GM19193 (cell line): Measurements from ENCODE around the gene KCTD16.

Experiments used
- POLR2A ChIP-seq: IDR thresholded peaks from 4 replicates; pipeline ENCODE4 v1.6.1; 2011; ENCODE audit not compliant: insufficient read depth, insufficient read length; ENCODE audit errors: extremely low read depth

KCTD16 gene

GRCh38 chr5:144484124-144484897 lies 313.6 kb downstream of the KCTD16 start:
- no peak for TF ChIP-seq POLR2A

- no peak for TF ChIP-seq POLR2A
These were observed 314.9 kb downstream of the KCTD16 start for GRCh38 chr5:144485540-144485939.

GRCh38 chr5:144487207-144487606 lies 316.5 kb downstream of the KCTD16 start:
- TF ChIP-seq POLR2A = no peak

- no peak for TF ChIP-seq POLR2A
These were observed 317.1 kb downstream of the KCTD16 start for GRCh38 chr5:144487761-144488160.

GRCh38 chr5:144503123-144503522 lies 332.4 kb downstream of the KCTD16 start:
- no peak for TF ChIP-seq POLR2A

- no peak for TF ChIP-seq POLR2A
These were observed 334.4 kb downstream of the KCTD16 start for GRCh38 chr5:144504929-144505577.

- no peak for TF ChIP-seq POLR2A
These were observed 340.3 kb downstream of the KCTD16 start for GRCh38 chr5:144510845-144511579.

- no peak for TF ChIP-seq POLR2A
These were observed 341.0 kb downstream of the KCTD16 start for GRCh38 chr5:144511580-144512072.

GRCh38 chr5:144522698-144523097 lies 352.0 kb downstream of the KCTD16 start:
- TF ChIP-seq POLR2A = no peak

- TF ChIP-seq POLR2A = no peak
These were observed 354.3 kb downstream of the KCTD16 start for GRCh38 chr5:144525000-144525399.

GRCh38 chr5:144531188-144531587 lies 360.5 kb downstream of the KCTD16 start:
- TF ChIP-seq POLR2A = no peak
